MCF 10A (cell line): Measurements from ENCODE around the gene NPC1L1. TPM values are rescaled to one million over a fixed set of nuclear protein-coding genes. Genes with fewer than 3 reads are reported as not detected.

ENCODE experiments used
- BruUV-seq: library from RNA; stranded (reverse); fragments of 400-500 nt; replicated peaks from 2 replicates; lab custom pipeline; 2021; lab: Mats Ljungman, UMichigan
- CTCF ChIA-PET: fragments of 300-600 bp; sonication (Branson Sonifier 250); formaldehyde crosslinking; extraction: SDS; loops from one replicate; lab custom pipeline; 2021; ENCODE audit warnings: antibody characterized with exemption, inconsistent platforms; lab: Yijun Ruan, JAX
- POLR2A ChIA-PET: fragments of 300-600, 350-650 bp; sonication (Branson Sonifier 250); formaldehyde crosslinking; extraction: SDS; loops from one replicate; lab custom pipeline; 2020; ENCODE audit warnings: antibody characterized with exemption, inconsistent platforms; lab: Yijun Ruan, JAX
- DNase-seq: peaks from one replicate; pipeline ENCODE4 v3.0.0-alpha.2; 2018; ENCODE audit not compliant: unreplicated experiment
- H3K27ac Mint-ChIP-seq: one replicate; pipeline ENCODE4 v1.8.0; 2022; ENCODE audit warnings: mild to moderate bottlenecking, low read depth, mixed read lengths; ENCODE audit not compliant: unreplicated experiment
- H3K27me3 Mint-ChIP-seq: one replicate; pipeline ENCODE4 v1.8.0; 2022; ENCODE audit warnings: mixed read lengths; ENCODE audit not compliant: insufficient read depth, unreplicated experiment
- H3K36me3 Mint-ChIP-seq: one replicate; pipeline ENCODE4 v1.8.0; 2022; ENCODE audit warnings: mild to moderate bottlenecking, moderate library complexity, mixed read lengths; ENCODE audit not compliant: insufficient read depth, unreplicated experiment
- H3K4me1 Mint-ChIP-seq: one replicate; pipeline ENCODE4 v1.8.0; 2022; ENCODE audit warnings: mixed read lengths; ENCODE audit not compliant: insufficient read depth, unreplicated experiment
- H3K4me3 Mint-ChIP-seq: one replicate; pipeline ENCODE4 v1.8.0; 2022; ENCODE audit warnings: mild to moderate bottlenecking, moderate library complexity, mixed read lengths; ENCODE audit not compliant: unreplicated experiment
- H3K9me3 Mint-ChIP-seq: one replicate; pipeline ENCODE4 v1.8.0; 2022; ENCODE audit warnings: mixed read lengths; ENCODE audit not compliant: unreplicated experiment
- CTCF ChIP-seq: fragments of 200-600 bp; IDR thresholded peaks from one replicate; pipeline ENCODE4 v1.8.0; 2022; ENCODE audit warnings: antibody characterized with exemption, mild to moderate bottlenecking; ENCODE audit not compliant: unreplicated experiment
- intact Hi-C: fragments of 100-400 bp; cut with micrococcal nuclease; formaldehyde crosslinking; loops from 2 replicates; pipeline ENCODE4 v1.14.1; 2022
- total RNA-seq: library from RNA; stranded (reverse); gene quantifications from 2 replicates; pipeline ENCODE4 v1.2.3, GENCODE V29; 2022

The NPC1L1 gene
- total RNA-seq, 1 experiment from 2014 or later = 0.07 TPM

GRCh38 chr7:44583146-44583865, 42.2 kb upstream of the NPC1L1 start:
- peak overlapping the region; percentile 93 for H3K27ac Mint-ChIP-seq
- intact Hi-C loops = no loop called here
- H3K4me3 Mint-ChIP-seq = peak overlapping the region; percentile 85
- H3K36me3 Mint-ChIP-seq = peaks cover 35% of the 10 kb centered on the region
- no peak for TF ChIP-seq CTCF
- ChIA-PET CTCF (interaction anchor here (0.6 to 1.0 kb wide), 4 partner anchors 339 to 814 kb away, joined by 3 read pairs; no protein-coding TSS in a partner anchor), POLR2A (interaction anchor here (0.7 to 3.7 kb wide), 20 partner anchors 8 to 528 kb away, joined by 3 to 50 read pairs (median 6); partner anchors contain the start of genes DDX56, H2AZ2, NUDCD3 and OGDH)
- no TSS peak for BruUV-seq
- H3K27me3 Mint-ChIP-seq = no peaks in the 10 kb centered on the region
- no peaks in the 10 kb centered on the region for H3K9me3 Mint-ChIP-seq
- DNase-seq = no peak
- H3K4me1 Mint-ChIP-seq = peaks cover 11% of the 10 kb centered on the region

- Mint-ChIP-seq H3K27me3 (no peaks in the 10 kb centered on the region), H3K4me1 (peaks cover 6% of the 10 kb centered on the region), H3K36me3 (peaks cover 41% of the 10 kb centered on the region), H3K9me3 (no peaks in the 10 kb centered on the region), H3K27ac (peak within 1 kb of the TSS; percentile 93), H3K4me3 (peak within 1 kb of the TSS; percentile 85)
- POLR2A ChIA-PET = interaction anchor here (0.5 to 3.7 kb wide), 37 partner anchors 9 to 529 kb away, joined by 3 to 50 read pairs (median 4); partner anchors contain the start of genes DDX56, H2AZ2, NUDCD3 and OGDH
- intact Hi-C loops = no loop called here
- peak; percentile 99 for DNase-seq
- TF ChIP-seq CTCF = no peak
- no TSS peak for BruUV-seq
- CTCF ChIA-PET = interaction anchor here (0.6 to 1.5 kb wide), 7 partner anchors 17 to 1632 kb away, joined by 3 to 8 read pairs (median 3); no protein-coding TSS in a partner anchor
These were observed 40.9 kb upstream of the NPC1L1 start, which contains the start of gene TMED4 for GRCh38 chr7:44581879-44582603. Gene TMED4 (minus strand): TSS chr7:44582231. CDS start chr7:44582206, 25 bp downstream.

GRCh38 chr7:44580945-44581878, 40.1 kb upstream of the NPC1L1 start:
- intact Hi-C loops = no loop called here
- Mint-ChIP-seq H3K4me3 (peak overlapping the region; percentile 85), H3K27ac (peak overlapping the region; percentile 93), H3K27me3 (no peaks in the 10 kb centered on the region), H3K36me3 (peaks cover 50% of the 10 kb centered on the region), H3K9me3 (no peaks in the 10 kb centered on the region), H3K4me1 (peaks cover 7% of the 10 kb centered on the region)
- DNase-seq = no peak
- CTCF ChIA-PET = interaction anchor here (0.6 to 1.5 kb wide), 10 partner anchors 16 to 1633 kb away, joined by 3 to 8 read pairs (median 4); partner anchors contain the start of gene NUDCD3
- no TSS peak for BruUV-seq
- no peak for TF ChIP-seq CTCF
- POLR2A ChIA-PET = interaction anchor here (0.5 to 3.7 kb wide), 26 partner anchors 9 to 530 kb away, joined by 3 to 50 read pairs (median 5); partner anchors contain the start of genes DDX56, H2AZ2, NUDCD3 and OGDH
